ENCODE results near the gene NPNT.

DNA sequence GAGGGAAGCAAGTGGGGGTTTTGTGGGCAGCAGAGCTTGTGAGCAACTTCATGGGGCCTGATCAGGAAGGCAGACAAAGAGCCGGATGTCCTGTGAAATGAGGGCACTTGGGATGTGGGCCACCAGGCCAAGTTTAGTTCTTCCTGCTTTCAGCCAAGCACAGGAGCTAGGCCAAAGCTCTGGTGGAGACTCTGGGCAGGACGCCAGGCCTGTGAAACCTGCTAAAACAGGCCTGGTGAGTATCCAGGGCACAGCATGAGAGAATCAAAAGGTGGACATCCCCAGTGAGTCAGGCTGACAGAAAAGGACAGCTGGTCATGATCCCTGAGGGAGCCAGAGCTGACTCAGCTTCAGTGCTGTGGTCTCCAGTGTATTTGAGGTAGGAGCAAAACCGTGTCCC, 95.7 kb downstream of the NPNT start:
- TF ChIP-seq GATA3 (IDR thresholded peaks at IDR 0.05; ENCODE audit: low read depth, low read length) (no peak), GATA2 (IDR thresholded peaks at IDR 0.05; ENCODE audit: low read depth, low read length) (no peak)
